Muscle of arm (tissue), 12 donors: ENCODE measurements around the gene ATP6V1B1. TPM values are rescaled to one million over a fixed set of nuclear protein-coding genes. Genes with fewer than 3 reads are reported as not detected.

Experiments used
- DNase-seq: peaks from one replicate; pipeline ENCODE4 v3.0.0-alpha.2; 2013
- polyA plus RNA-seq, 12 donors: library from polyadenylated mRNA; unstranded; fragments of 120-200 nt; gene quantifications; one replicate each; pipeline ENCODE4 v1.2.1, GENCODE V29; 2013; ENCODE audit not compliant: insufficient read length in 12 of 12

Gene ATP6V1B1
- polyA plus RNA-seq, 12 donors: 0.71 to 2.9 (median 1.5) TPM; not detected in 2

DNA sequence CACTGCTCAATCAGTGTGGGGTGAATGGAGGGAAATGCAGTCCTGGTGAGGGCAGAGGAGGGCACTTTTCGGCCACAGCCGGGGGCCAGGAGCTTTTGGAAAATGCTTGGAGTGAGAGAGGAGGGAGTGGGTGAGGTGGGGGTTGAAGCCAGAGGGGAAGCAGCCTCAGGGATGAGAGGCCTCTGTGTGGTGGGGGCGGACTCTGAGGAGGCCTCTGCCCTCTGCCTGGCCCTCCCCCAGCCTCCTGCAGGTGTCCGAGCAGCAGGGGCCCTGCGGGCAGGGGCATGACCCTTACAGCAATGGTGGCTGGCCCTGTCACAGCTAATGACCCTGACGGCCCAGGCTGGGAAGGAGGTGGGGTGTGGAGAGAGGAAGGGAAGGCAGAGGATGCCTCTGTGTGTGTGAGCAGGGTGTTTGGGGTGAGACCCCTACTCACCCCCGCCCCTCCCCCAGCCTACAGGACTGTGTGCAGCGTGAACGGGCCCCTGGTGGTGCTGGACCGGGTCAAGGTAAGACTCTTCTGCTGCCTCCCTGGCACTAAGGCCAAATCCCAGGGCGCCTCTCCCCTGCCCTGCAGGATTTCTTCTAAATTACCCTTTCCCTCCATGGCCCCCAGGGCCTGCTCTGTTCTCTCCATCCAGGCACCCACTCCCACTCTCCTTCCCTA, 7.6 kb downstream of the ATP6V1B1 start:
- no peak for DNase-seq

DNA sequence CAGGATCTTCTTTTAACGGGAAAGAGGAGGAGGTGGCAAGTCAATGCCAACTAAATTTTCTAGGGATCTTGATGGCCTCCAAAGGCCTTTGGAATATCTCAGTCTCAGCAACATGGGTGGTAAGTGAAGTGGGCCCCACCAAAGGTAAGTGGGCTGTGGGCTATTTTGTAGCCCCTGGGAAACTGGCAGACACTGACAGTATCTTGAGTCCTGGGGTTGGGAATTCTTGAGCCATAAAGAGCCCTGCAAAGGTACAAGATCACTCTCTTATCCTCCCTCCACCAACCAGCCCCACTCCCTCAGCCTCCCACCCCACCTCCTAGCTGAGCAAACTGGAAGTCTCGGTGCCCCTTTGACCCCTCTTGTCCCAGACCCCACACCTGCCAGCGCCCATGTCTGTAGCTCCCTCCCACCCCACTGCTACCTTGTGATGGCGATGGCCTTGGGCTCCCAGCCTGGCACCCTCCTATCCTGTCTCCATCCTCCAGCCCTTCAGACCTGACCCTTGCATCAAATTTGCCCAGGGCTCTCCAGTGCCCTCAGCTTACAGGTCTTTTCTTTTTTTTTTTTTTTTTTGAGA, 8.5 kb downstream of the ATP6V1B1 start:
- no peak for DNase-seq

DNA sequence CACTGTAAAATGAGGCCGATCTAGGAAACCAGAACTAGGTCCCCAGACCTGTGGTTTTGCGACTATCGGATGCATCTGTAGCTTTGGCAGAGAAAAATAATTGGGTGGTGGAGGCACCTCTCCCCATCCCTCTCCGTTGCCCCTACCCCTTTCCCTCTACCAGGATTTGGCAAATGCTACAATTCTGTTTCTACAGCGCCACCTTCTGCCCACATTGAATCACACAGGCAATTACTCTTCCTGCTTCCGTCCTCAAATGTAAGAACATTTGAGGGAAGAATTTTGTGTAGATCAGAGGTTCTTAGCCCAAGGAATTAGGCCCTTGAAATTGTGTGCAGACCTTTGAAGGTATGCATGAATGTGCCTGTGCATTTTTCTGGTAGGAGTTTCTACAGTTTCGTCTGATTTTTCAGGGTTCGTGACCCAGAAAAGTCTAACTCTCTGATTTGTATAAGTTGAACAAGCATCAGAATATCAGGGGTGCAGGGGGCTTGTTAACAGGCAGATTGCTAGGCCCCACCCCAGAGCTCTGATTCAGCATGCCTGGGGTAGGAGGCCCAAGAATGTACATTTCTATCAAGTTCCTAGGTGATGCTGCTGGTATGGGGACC, 11.2 kb downstream of the ATP6V1B1 start:
- peak; percentile 63 for DNase-seq

DNA sequence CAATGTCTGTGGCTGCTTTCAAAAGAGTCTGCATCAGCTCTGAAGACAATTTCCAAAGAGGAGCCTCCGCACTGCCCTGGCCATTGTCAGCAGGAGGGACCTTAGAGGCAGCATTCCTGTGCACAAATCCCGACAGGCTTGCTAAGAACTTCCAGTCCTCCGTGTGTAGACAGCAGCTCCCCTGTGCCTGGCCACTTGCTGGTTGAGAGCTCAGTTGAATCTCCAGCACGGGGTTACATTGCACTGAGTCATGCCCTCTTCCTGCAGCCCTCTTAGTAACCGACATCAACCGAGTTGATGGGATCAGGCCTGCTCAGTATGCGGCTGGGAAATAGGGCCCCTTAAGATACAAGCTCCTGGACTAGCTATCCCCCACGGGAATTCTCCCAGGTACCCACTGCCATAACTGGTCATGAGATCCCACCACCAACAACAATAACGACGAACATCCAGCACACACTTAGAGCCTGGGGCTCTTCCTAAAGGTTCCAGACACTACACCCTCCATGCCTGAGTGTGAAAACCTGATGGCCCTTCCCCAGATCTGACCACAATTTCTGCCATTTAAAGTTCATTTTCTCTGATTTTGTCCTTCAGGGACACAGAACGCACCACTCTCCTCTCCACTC, 12.0 kb downstream of the ATP6V1B1 start:
- DNase-seq: no peak

DNA sequence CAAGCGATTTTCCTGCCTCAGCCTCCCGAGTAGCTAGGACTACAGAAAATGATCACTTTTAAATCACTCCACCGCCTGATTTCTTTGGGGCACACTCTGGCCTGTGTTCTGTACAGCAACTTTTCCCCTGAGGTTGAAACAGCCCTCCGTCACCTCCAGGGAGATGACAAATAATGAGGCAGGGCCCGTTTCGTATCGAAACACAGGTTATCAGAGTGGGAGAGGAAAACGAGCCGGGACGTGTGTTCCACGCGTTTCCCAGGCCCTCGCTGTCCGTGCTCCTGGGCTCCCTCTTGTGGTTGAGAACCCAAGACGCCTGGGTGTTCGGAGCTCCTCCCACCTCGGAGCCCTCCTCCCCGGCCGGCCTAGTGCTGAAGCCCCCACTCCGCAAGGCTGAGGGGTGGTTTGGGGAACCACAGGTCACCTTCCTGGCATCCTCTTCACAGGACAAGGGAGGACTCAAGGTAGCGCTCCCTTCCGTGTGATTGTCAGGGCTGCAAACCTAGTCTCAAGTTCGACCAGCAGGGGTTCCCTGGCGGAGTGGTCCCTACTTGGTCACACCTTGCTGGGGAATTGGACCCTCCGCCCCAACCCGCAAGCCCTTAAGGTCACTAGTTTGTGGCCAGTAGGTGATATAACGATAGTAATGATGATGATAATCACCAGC, 12.8 kb downstream of the ATP6V1B1 start:
- peak; percentile 77 for DNase-seq

DNA sequence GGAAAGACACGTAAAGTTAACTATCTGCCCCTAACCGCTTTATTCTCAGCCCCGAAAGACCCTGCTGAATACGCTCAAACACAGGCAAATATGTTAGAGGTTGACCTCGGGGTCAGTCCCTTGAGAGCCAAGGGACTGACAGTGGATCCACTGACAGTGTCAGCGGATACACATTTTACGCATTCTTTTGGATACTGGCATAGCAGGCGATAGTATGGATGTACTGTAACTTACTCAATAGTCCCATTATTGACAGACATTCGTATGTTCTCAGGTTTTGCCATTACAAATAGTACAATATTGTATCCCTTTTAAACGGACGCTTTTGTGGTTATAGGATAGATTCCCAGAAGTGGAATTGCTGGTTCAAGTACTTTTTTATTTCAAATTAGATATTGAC, 13.4 kb downstream of the ATP6V1B1 start:
- DNase-seq: no peak

DNA sequence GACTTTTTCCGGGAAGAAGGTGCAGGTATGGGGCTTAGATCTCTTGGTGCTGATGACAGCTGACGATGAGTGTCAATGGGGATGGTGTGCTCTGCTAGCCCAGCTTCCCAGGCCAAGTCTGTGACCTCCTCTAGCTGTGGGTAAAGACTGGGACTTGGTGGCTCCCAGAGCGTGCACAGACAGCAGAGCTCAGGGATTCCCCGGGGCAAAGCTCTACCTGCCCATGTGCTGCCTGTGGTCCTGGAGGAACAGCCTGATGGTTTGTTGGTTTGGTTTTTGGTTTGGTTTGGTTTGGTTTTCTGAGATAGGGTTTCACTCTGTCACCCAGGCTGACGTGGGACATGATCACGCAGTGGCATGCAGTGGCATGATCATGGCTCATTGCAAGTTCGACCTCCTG, 19.2 kb downstream of the ATP6V1B1 start:
- no peak for DNase-seq

DNA sequence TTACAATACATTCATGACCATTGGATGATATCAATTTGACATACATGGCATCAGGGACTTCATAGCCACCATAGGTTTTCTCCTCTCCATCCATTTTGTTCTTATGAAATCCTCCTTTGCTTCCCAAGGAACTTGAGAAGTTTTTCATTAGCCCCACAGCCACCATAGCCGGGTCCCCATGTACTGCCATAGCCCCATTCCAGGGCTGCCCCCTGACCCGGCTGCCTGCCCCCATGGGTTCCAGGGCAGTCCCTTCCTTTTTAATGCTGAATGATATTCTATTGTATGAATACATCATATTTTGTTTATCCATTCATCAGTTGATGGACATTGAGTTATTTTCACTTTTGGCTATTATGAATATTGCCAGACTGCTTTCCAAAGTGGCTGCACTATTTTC, 20.4 kb downstream of the ATP6V1B1 start:
- no peak for DNase-seq

DNA sequence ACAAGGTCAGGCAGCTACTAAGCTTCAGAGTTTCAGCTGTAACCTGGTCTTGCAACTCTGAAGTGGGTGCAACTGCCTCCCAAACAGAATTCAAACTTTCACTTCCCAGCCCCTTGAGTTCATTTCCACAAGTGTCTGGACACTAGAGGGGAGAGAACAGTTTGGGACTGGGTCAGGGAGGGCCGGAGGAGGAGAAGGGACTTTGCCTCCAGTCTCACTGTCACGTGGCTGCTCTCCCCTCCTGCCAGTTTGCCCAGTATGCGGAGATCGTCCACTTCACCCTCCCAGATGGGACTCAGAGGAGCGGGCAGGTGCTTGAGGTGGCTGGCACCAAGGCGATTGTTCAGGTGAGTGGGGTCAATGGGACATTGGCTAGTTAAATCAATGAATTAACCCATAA, 22.1 kb downstream of the ATP6V1B1 start:
- DNase-seq: no peak

DNA sequence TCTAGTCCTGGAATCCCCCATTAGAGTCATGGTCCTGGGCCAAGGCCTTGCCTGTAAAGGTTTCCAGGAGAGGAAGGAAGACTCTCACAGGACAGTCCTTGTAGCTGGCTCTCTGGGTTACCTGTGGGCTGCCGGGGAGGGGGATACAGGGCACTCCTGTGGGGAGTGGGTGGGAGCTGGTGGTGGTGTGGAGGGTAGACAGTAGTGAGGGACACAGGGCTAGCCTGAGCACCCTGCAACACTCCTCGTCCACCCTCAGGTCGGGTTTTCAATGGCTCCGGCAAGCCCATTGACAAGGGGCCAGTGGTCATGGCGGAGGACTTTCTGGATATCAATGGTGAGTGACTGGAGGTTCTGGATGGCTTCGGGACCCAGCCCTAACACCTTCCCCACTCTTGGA, 23.1 kb downstream of the ATP6V1B1 start:
- no peak for DNase-seq

DNA sequence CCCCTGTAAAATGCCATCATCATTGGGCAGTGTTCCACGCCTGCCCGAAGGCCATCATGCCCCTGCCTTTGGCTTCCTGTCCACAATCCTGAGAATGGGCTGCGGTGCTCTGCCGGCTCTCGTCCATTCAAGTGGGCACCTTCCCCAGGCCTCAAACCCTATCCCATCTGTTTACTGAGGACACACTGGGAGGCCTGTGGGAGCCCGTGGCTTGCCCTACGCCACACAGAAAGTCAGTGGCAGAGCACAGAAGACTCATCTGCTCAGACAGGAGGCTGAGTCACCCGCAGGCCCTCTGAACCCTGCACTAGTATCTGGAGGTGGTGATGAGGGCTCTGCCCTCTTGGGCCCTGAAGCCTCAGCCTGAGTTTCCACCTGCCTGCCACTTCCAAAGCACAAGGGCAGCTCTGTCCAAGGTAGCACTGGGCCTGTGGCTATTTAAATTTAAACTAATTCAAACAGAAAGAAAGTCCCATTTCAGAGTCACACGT, 23.6 kb downstream of the ATP6V1B1 start:
- no peak for DNase-seq

DNA sequence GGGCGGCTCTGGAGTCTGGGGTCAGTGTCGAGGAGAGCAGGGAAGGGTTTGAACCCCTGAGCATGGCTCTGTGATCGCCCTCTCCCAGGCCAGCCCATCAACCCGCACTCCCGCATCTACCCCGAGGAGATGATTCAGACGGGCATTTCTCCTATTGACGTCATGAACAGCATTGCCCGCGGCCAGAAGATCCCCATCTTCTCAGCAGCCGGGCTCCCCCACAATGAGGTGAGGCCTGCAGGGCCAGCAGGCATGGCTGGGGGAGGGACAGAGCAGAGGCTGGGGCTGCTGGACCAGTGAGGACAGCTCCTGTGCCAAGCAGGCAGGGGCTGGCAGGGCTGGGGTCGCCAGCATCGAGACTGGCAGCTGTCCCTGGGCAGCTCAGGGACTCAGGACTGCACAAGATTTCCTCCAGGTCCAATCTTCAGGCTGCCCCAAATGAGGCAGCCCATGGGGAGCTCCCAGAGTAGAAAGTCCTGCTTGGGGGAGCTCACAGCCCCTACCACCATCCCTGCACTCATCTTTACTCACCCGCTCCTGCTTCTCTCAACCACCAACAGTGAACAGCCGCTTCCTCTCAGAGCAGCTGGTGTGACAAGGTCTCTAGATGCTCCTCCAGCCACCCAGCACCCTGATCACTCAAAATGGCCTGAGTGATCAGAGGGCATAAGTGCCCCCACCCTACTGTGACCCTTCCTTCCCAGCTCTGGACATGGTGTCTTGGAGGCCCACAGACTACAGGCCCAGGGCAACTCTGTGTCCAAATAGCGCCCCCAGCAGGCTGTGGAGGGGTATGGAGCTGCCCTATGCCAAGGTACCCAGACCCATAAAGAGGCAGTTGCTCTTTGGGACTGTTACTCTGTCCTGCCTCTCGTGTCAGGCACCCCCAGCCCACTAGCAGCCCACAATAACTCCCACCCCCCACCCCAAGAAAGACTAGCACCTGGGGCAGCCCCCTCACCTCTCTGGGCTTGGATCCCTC, 24.4 kb downstream of the ATP6V1B1 start:
- DNase-seq: no peak

DNA sequence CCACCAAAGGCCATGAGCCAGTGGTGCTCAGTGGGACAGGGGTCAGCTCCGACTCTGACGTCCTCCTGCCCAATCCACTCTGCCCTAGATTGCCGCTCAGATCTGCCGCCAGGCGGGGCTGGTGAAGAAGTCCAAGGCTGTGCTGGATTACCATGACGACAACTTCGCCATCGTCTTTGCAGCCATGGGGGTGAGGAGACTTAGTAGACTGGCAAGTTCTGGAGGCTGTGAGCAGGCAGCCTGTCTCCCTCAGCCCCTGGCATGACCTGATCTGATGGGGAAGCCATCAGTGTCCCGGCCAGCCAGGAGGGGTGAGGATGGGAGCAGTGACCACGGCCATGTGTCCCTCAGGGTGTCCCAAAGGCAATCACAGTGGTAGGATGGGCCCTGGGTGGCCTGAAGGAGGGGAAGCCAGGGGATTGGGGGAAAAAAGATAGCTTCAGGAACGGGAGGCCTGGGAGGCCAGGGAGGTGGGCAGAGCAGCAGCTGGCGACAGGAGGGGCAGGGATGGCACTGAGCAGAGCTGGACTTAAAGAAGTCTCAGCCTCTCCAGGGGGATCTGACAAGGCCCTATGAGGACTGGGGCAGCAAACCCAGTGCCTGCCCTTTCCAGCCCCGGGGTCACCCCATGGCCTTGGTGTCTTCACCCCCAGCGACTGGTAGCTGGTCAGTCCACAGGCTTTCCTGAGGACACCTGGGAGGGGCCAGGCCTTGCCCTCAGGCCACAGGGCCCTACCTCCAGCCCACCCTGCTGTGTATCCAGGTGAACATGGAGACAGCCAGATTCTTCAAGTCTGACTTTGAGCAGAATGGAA, 25.3 kb downstream of the ATP6V1B1 start:
- DNase-seq: no peak

DNA sequence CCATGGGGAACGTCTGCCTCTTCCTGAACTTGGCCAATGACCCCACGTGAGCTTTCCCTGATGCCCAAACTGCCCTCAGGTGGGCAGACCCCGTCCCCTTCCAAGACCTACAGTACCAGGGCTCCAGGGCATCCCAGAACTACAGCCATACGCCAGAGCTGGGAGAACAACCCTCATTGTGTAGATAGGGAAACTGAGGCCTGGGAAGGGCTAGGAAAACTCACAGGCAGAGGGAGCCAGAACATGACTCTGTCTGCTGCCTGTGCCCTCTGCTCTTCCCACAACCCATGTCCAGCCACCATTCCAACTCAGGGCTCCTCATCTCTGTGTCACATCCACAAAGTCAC, 25.9 kb downstream of the ATP6V1B1 start:
- no peak for DNase-seq

DNA sequence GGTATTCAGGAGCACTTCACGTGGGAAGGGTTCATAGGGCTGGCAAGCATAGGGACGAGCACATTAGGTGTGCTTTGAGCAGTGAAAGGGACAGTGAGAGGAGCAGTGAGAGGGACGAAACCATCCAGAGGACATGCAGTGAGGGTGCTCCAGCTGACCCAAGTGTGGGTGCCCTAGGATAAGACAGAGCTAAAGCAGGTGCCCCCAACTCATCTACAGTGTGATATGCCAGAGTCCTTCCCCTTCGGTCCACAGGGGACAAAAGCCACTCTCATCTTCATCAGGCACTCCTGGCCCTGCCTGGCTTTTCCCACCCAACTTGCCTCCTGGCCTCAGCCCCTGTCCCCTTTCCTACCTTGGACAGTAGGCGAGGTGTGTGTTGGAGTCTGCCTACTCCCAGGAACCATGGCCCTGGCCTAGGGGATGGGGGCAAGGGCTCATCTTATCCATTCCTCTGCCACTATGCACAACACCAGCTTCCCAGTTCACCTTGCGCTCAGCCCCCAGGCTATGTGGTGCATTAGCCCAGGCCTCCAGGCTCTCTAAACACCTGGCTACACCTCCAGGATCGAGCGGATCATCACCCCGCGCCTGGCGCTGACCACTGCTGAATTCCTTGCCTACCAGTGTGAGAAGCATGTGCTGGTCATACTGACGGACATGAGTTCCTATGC, 26.6 kb downstream of the ATP6V1B1 start:
- DNase-seq: no peak

DNA sequence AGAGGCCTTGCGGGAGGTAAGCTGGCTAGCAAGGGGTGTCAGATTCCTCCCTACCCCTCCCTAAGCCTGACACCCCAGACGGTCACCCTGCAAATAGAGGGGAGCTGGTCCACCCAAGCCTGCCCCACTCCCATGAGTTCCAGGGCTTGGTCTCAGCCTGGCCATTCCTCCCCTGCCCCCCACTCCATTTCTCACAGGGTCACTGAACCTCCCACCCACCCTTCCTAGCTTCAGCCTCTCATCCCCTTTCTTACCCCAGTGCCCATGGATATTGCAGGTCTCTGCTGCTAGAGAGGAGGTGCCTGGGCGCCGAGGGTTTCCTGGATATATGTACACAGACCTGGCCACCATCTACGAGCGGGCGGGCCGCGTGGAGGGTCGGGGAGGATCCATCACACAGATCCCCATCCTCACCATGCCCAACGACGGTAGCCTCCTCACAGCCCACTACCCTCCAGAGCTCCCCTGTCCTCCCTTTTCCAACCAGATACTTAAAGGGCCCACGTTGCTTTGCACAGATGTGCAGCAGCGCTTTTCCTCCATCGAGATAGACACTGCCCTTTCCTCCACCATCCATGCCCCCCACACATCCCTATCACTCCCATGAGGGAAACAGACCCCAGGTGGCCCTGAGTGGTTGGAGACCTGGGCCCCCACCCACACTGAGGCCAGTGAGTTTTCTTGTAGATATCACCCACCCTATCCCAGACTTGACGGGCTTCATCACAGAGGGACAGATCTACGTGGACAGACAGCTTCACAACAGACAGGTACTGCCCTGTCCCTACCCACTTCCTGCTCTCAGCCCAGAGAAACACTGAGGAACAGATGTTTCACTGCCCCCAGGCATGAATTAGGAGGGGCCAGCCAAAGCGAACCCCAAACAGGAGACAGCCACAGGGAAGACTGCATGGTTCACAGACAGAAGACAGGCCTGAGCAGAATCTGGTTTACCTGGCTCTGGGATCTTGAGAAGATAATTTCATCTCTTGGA, 27.5 kb downstream of the ATP6V1B1 start:
- no peak for DNase-seq

DNA sequence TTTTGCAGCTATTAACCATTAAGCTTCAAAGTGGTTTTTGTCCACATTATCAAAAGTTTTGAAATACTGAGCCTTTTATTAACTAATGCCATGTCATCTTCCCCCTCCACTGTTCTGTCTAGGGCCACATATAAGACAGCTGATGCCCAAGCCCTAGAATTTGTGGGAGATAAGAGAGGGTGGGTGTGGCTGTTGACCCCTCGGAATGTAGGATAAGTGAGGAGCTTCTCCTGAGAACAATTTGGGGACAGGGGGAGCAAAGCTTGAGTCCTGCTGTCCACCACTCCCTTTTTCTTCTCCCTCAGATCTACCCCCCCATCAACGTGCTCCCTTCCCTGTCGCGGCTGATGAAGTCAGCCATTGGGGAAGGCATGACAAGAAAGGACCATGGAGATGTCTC, 28.4 kb downstream of the ATP6V1B1 start:
- DNase-seq: no peak
